Measurements from ENCODE around the gene BBOX1.

Gene BBOX1

GRCh38 chr11:27115051-27115650 lies 74.5 kb downstream of the BBOX1 start:
- H3K9me3 Mint-ChIP-seq: no peaks in the 10 kb centered on the region
- H3K27ac Mint-ChIP-seq: no peak overlapping the region

GRCh38 chr11:27116684-27117083 lies 76.1 kb downstream of the BBOX1 start:
- TF ChIP-seq, protein P1, sequence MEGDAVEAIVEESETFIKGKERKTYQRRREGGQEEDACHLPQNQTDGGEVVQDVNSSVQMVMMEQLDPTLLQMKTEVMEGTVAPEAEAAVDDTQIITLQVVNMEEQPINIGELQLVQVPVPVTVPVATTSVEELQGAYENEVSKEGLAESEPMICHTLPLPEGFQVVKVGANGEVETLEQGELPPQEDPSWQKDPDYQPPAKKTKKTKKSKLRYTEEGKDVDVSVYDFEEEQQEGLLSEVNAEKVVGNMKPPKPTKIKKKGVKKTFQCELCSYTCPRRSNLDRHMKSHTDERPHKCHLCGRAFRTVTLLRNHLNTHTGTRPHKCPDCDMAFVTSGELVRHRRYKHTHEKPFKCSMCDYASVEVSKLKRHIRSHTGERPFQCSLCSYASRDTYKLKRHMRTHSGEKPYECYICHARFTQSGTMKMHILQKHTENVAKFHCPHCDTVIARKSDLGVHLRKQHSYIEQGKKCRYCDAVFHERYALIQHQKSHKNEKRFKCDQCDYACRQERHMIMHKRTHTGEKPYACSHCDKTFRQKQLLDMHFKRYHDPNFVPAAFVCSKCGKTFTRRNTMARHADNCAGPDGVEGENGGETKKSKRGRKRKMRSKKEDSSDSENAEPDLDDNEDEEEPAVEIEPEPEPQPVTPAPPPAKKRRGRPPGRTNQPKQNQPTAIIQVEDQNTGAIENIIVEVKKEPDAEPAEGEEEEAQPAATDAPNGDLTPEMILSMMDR (IDR thresholded peaks at IDR 0.05): no peak
- Mint-ChIP-seq H3K27me3 (ENCODE audit: low read depth, poor library complexity) (no peaks in the 10 kb centered on the region), H3K4me1 (no peaks in the 10 kb centered on the region), H3K27ac (no peak overlapping the region), H3K4me3 (no peak overlapping the region), H3K9me3 (no peaks in the 10 kb centered on the region), H3K36me3 (ENCODE audit: low read depth) (no peaks in the 10 kb centered on the region)
- no peak for DNase-seq

More at GRCh38 chr11:27115051-27115650, 74.5 kb downstream of the BBOX1 start:
- DNase-seq: no peak
- Mint-ChIP-seq H3K27me3 (ENCODE audit: low read depth, poor library complexity) (peaks cover 4% of the 10 kb centered on the region), H3K4me3 (no peak overlapping the region), H3K4me1 (no peaks in the 10 kb centered on the region), H3K36me3 (ENCODE audit: low read depth) (no peaks in the 10 kb centered on the region)
- TF ChIP-seq, protein P1 (IDR thresholded peaks at IDR 0.05): no peak

DNA sequence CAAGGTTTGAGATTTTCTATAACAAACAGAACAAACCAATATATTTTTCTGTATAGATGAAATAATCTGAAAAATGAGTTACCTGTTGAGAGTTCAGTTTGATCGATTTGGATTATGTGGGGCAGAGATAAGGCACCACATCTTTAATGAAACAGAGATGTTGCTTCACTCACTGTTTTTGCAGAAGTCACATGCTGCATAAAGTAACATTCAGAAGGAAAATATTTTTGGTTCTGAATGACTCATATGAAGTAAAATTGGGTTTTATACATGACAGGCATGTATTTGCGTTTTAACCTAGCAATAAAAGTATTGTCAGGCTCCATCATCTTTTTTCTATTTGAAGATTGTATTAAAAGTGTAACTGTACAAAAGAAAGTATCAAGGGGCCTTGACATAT lies 77.8 kb downstream of the BBOX1 start:
- TF ChIP-seq, protein P1 (IDR thresholded peaks at IDR 0.05): no peak
- H3K36me3 Mint-ChIP-seq (ENCODE audit: low read depth): no peaks in the 10 kb centered on the region
- no peaks in the 10 kb centered on the region for H3K9me3 Mint-ChIP-seq
- H3K4me1 Mint-ChIP-seq: no peaks in the 10 kb centered on the region
- no peak for DNase-seq
- no peak overlapping the region for H3K27ac Mint-ChIP-seq
- H3K4me3 Mint-ChIP-seq: no peak overlapping the region
- H3K27me3 Mint-ChIP-seq (ENCODE audit: low read depth, poor library complexity): no peaks in the 10 kb centered on the region

DNA sequence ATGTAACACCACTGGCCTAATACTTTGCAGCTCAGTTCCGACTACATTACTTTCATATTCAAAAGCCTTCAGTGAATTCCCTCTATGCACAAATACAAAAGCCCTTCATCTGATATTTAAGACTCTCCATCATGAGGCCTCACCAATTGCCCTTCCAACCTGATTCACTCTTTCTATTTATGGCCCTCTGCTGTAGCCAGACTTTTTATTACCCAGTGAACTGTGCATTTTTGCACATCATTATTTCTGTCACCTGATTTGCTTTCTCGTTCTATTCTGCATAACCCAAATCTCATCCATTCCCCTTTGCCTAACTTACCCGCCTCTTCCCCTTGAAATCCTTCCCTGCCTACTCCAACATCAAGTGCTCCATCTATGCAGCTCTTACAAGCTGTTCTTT lies 78.3 kb downstream of the BBOX1 start:
- Mint-ChIP-seq H3K27me3 (ENCODE audit: low read depth, poor library complexity) (no peaks in the 10 kb centered on the region), H3K9me3 (no peaks in the 10 kb centered on the region), H3K4me1 (no peaks in the 10 kb centered on the region), H3K27ac (no peak overlapping the region), H3K36me3 (ENCODE audit: low read depth) (no peaks in the 10 kb centered on the region), H3K4me3 (no peak overlapping the region)
- TF ChIP-seq, protein P1 (IDR thresholded peaks at IDR 0.05): no peak
- DNase-seq: no peak

DNA sequence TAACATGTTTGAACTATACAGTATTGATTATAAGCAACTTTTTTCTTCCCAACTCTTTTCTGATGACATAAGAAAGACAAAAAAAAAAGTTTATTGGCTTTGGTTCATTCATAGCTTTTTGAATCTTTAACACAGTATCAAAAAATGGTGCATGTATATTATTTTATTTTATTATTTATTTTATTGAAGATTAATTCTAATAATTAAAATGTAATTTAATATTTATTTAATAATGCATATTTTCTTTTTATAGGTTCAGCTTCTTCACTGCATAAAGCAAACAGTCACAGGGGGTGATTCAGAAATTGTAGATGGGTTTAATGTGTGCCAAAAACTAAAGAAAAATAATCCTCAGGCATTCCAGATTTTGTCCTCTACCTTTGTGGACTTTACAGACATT lies 78.8 kb downstream of the BBOX1 start:
- TF ChIP-seq, protein P1 (IDR thresholded peaks at IDR 0.05): no peak
- no peaks in the 10 kb centered on the region for H3K4me1 Mint-ChIP-seq
- no peak overlapping the region for H3K4me3 Mint-ChIP-seq
- no peak for DNase-seq
- no peaks in the 10 kb centered on the region for H3K27me3 Mint-ChIP-seq (ENCODE audit: low read depth, poor library complexity)
- H3K9me3 Mint-ChIP-seq: no peaks in the 10 kb centered on the region
- no peaks in the 10 kb centered on the region for H3K36me3 Mint-ChIP-seq (ENCODE audit: low read depth)
- H3K27ac Mint-ChIP-seq: no peak overlapping the region

GRCh38 chr11:27120211-27120610 lies 79.6 kb downstream of the BBOX1 start:
- no peaks in the 10 kb centered on the region for H3K4me1 Mint-ChIP-seq
- H3K9me3 Mint-ChIP-seq: no peaks in the 10 kb centered on the region
- H3K4me3 Mint-ChIP-seq: no peak overlapping the region
- H3K36me3 Mint-ChIP-seq (ENCODE audit: low read depth): no peaks in the 10 kb centered on the region
- no peak for DNase-seq
- TF ChIP-seq, protein P1 (IDR thresholded peaks at IDR 0.05): no peak
- H3K27me3 Mint-ChIP-seq (ENCODE audit: low read depth, poor library complexity): no peaks in the 10 kb centered on the region
- H3K27ac Mint-ChIP-seq: no peak overlapping the region
